ENCODE measurements around the gene PLA2G15. TPM values are rescaled to one million over a fixed set of nuclear protein-coding genes. Genes with fewer than 3 reads are reported as not detected.

The PLA2G15 gene
- total RNA-seq, 2 donors from 2014 or later: 15.7 to 39.5 TPM

- peak; percentile 73 for TF ChIP-seq POLR2AphosphoS5 (IDR thresholded peaks at IDR 0.05)
- no peak for TF ChIP-seq CTCF (IDR thresholded peaks at IDR 0.05)
- peak; percentile 15 for TF ChIP-seq POLR2A (IDR thresholded peaks at IDR 0.05)
Observed at GRCh38 chr16:68265078-68265920, 20.1 kb downstream of the PLA2G15 start.

GRCh38 chr16:68267612-68268405, 22.6 kb downstream of the PLA2G15 start:
- H3K4me1 ChIP-seq (replicated peaks): peaks cover 11% of the 10 kb centered on the region
- intact Hi-C loops (cut with DNase I): no loop called here
- H3K4me3 ChIP-seq: no peak overlapping the region
- no peak for TF ChIP-seq POLR2A (IDR thresholded peaks at IDR 0.05)
- no peak for TF ChIP-seq CTCF (IDR thresholded peaks at IDR 0.05)
- no peak for TF ChIP-seq POLR2AphosphoS5 (IDR thresholded peaks at IDR 0.05)
- no peak overlapping the region for H3K27ac ChIP-seq
- DNase-seq (ENCODE audit: low spot score): no peak
- no peaks in the 10 kb centered on the region for H3K9me3 ChIP-seq
- 57% methylated on average over 6 of the region's 6 CpGs for WGBS
- no peaks in the 10 kb centered on the region for H3K27me3 ChIP-seq (replicated peaks; ENCODE audit: insufficient read depth)
- H3K36me3 ChIP-seq: no peaks in the 10 kb centered on the region

More at GRCh38 chr16:68265078-68265920, 20.1 kb downstream of the PLA2G15 start:
- Histone ChIP-seq H3K9me3 (no peaks in the 10 kb centered on the region), H3K27ac (peak overlapping the region; percentile 92 to 95), H3K36me3 (no peaks in the 10 kb centered on the region), H3K27me3 (replicated peaks; ENCODE audit: insufficient read depth) (no peaks in the 10 kb centered on the region), H3K4me3 (peak overlapping the region; percentile 74 to 76), H3K4me1 (replicated peaks) (peaks cover 11% of the 10 kb centered on the region)
- WGBS: under 1% methylated on average over 23 of the region's 23 CpGs
- intact Hi-C loops (cut with DNase I): no loop called here
- DNase-seq (ENCODE audit: low spot score): peak; percentile 71

GRCh38 chr16:68269793-68270192, 24.6 kb downstream of the PLA2G15 start:
- intact Hi-C loops (cut with DNase I): no loop called here
- H3K4me3 ChIP-seq: no peak overlapping the region
- H3K4me1 ChIP-seq (replicated peaks): peaks cover 9% of the 10 kb centered on the region
- no peaks in the 10 kb centered on the region for H3K9me3 ChIP-seq
- 97% methylated on average over 4 of the region's 4 CpGs for WGBS
- H3K27ac ChIP-seq: no peak overlapping the region
- no peaks in the 10 kb centered on the region for H3K36me3 ChIP-seq
- TF ChIP-seq POLR2A (IDR thresholded peaks at IDR 0.05): no peak
- no peak for TF ChIP-seq POLR2AphosphoS5 (IDR thresholded peaks at IDR 0.05)
- no peak for TF ChIP-seq CTCF (IDR thresholded peaks at IDR 0.05)
- no peaks in the 10 kb centered on the region for H3K27me3 ChIP-seq (replicated peaks; ENCODE audit: insufficient read depth)
- DNase-seq (ENCODE audit: low spot score): no peak

- peaks cover 9% of the 10 kb centered on the region for H3K4me1 ChIP-seq (replicated peaks)
- intact Hi-C loops (cut with DNase I): no loop called here
- WGBS: 0% methylated on average over 1 of the region's 1 CpG
Observed at GRCh38 chr16:68270353-68270752, 25.2 kb downstream of the PLA2G15 start.

More at GRCh38 chr16:68270353-68270752, 25.2 kb downstream of the PLA2G15 start:
- TF ChIP-seq CTCF (IDR thresholded peaks at IDR 0.05) (no peak), POLR2A (IDR thresholded peaks at IDR 0.05) (no peak)
- Histone ChIP-seq H3K4me3 (no peak overlapping the region), H3K36me3 (no peaks in the 10 kb centered on the region), H3K9me3 (no peaks in the 10 kb centered on the region), H3K27ac (no peak overlapping the region), H3K27me3 (replicated peaks; ENCODE audit: insufficient read depth) (no peaks in the 10 kb centered on the region)
- no peak for DNase-seq (ENCODE audit: low spot score)
